Ishikawa (cell line): ENCODE results near the gene SLC16A11.

Experiments used
- CEBPB ChIP-seq: IDR thresholded peaks from 2 replicates; pipeline ENCODE4 v1.6.1; 2012
- CREB1 ChIP-seq: IDR thresholded peaks from 2 replicates; pipeline ENCODE4 v1.6.1; 2012; ENCODE audit warnings: low read depth
- EGR1 ChIP-seq: IDR thresholded peaks from 2 replicates; pipeline ENCODE4 v1.6.1; 2012
- EP300 ChIP-seq: IDR thresholded peaks from 2 replicates; pipeline ENCODE4 v1.6.1; 2012; ENCODE audit warnings: borderline replicate concordance
- FOXM1 ChIP-seq: IDR thresholded peaks from 2 replicates; pipeline ENCODE4 v1.6.1; 2012; ENCODE audit warnings: low read depth, borderline replicate concordance
- MAX ChIP-seq: IDR thresholded peaks from 2 replicates; pipeline ENCODE4 v1.6.1; 2012
- NFIC ChIP-seq: IDR thresholded peaks from 2 replicates; pipeline ENCODE4 v1.6.1; 2012
- RAD21 ChIP-seq: IDR thresholded peaks from 2 replicates; pipeline ENCODE4 v1.6.1; 2012; ENCODE audit warnings: low read depth
- TAF1 ChIP-seq: IDR thresholded peaks from 2 replicates; pipeline ENCODE4 v1.6.1; 2012; ENCODE audit warnings: low read depth, mild to moderate bottlenecking
- TCF12 ChIP-seq: IDR thresholded peaks from 2 replicates; pipeline ENCODE4 v1.6.1; 2012; ENCODE audit warnings: low read depth
- TEAD4 ChIP-seq: IDR thresholded peaks from 2 replicates; pipeline ENCODE4 v1.6.1; 2012
- YY1 ChIP-seq: IDR thresholded peaks from 2 replicates; pipeline ENCODE4 v1.6.1; 2012; ENCODE audit warnings: low read depth
- ZBTB7A ChIP-seq: IDR thresholded peaks from 2 replicates; pipeline ENCODE4 v1.6.1; 2012; ENCODE audit warnings: low read depth
- TF ChIP-seq, protein P1 (sequence below): IDR thresholded peaks from 2 replicates; pipeline ENCODE4 v1.6.1; 2012; ENCODE audit warnings: low read depth, mild to moderate bottlenecking
- TF ChIP-seq, protein P2 (sequence below): IDR thresholded peaks from 2 replicates; pipeline ENCODE4 v1.6.1; 2012

Gene SLC16A11

DNA sequence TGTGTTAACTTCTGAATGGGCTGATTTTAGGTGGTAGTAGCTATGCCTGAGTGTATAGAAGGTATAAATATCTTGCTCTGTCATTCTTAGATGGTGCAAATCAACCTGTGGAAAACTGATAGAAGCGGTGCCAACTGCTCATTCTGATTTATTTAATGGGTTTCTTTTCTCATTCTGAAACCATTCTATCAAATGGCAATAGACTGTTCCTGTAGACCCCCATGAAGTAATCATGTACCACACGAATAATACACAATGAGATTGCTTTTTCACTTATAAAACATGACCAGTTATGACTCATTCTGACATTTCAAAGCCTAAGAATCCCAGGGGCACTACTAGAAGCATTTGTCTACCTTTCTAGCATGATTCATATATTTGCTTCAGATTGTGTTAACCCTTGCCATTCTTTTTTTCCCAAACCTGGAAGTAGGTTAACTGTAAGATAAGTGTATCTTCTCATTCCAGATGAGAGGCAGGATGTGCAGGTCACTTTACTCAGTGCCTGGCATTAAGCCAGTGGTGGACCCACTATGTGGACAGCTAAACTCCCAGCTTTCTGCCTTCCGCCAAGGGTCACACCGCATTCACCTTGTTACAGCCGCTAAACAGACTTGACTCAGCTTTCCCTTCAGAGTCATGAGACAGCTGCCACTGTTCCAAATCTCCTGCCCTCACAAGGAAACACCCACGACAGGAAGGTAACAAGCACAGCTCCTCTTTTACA, 16.4 kb upstream of the SLC16A11 start:
- 0 out of 2 replicates have a peak, but pooled peaks have one; percentile 4 for TF ChIP-seq TEAD4
- no peak for TF ChIP-seq EGR1
- TF ChIP-seq ZBTB7A = no peak

- TF ChIP-seq TCF12 (no peak), TAF1 (no peak)
- TF ChIP-seq, protein P1, sequence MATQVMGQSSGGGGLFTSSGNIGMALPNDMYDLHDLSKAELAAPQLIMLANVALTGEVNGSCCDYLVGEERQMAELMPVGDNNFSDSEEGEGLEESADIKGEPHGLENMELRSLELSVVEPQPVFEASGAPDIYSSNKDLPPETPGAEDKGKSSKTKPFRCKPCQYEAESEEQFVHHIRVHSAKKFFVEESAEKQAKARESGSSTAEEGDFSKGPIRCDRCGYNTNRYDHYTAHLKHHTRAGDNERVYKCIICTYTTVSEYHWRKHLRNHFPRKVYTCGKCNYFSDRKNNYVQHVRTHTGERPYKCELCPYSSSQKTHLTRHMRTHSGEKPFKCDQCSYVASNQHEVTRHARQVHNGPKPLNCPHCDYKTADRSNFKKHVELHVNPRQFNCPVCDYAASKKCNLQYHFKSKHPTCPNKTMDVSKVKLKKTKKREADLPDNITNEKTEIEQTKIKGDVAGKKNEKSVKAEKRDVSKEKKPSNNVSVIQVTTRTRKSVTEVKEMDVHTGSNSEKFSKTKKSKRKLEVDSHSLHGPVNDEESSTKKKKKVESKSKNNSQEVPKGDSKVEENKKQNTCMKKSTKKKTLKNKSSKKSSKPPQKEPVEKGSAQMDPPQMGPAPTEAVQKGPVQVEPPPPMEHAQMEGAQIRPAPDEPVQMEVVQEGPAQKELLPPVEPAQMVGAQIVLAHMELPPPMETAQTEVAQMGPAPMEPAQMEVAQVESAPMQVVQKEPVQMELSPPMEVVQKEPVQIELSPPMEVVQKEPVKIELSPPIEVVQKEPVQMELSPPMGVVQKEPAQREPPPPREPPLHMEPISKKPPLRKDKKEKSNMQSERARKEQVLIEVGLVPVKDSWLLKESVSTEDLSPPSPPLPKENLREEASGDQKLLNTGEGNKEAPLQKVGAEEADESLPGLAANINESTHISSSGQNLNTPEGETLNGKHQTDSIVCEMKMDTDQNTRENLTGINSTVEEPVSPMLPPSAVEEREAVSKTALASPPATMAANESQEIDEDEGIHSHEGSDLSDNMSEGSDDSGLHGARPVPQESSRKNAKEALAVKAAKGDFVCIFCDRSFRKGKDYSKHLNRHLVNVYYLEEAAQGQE = no peak
Observed at GRCh38 chr17:7058831-7059447, 15.0 kb upstream of the SLC16A11 start.

DNA sequence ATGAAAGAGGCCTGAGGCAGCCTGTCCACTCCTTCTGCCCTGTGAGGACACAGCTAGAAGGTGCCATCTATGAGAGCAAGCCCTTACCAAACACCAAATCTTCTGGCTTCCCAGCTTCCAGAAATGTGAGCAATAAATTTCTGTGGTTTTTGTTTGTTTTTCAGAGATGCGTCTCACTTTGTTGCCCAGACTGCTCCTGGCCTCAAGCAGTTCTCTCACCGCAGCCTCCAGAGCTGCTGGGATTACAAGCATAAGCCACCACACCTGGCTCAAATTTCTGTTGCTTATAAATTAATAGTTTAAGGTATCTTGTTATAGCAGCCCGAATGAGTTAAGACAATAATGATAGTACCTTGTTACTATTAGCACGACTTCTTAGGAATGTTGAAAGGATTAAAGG, 12.5 kb upstream of the SLC16A11 start:
- TF ChIP-seq CREB1 (no peak), EGR1 (no peak), TEAD4 (no peak), TAF1 (no peak), RAD21 (no peak), FOXM1 (no peak), NFIC (no peak), YY1 (no peak), MAX (no peak), TCF12 (no peak), ZBTB7A (no peak), CEBPB (no peak), EP300 (no peak)
- TF ChIP-seq, protein P1 = no peak
- TF ChIP-seq, protein P2, sequence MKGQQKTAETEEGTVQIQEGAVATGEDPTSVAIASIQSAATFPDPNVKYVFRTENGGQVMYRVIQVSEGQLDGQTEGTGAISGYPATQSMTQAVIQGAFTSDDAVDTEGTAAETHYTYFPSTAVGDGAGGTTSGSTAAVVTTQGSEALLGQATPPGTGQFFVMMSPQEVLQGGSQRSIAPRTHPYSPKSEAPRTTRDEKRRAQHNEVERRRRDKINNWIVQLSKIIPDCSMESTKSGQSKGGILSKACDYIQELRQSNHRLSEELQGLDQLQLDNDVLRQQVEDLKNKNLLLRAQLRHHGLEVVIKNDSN = no peak

DNA sequence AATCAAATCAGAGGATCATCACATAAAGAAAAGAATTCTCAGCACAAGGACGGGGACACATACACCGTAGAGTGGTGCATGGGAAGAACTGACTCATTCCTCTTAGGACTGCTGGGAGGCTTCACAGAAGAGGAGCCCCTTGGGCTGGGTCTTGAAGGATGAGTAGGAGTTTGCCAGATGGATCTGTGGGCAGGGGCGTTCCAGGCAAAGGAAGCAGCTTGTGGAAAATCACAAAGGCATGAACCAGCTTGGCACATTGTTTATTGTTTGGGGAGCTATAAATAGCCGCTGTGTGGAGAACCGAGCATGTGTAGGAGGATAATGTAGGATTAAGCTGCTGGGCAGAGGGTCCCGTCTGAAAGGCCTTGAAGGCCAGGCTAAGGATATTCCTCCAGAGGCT, 5.1 kb upstream of the SLC16A11 start:
- TF ChIP-seq CEBPB (no peak), ZBTB7A (no peak), TEAD4 (no peak), TAF1 (no peak), MAX (no peak), EP300 (no peak), FOXM1 (no peak), RAD21 (no peak), CREB1 (no peak), NFIC (no peak), EGR1 (no peak)
- TF ChIP-seq, protein P2 = no peak
- TF ChIP-seq, protein P1 = no peak

GRCh38 chr17:7047566-7047965, 3.7 kb upstream of the SLC16A11 start:
- TF ChIP-seq, protein P1 = no peak
- TF ChIP-seq TAF1 (no peak), TEAD4 (no peak)
